SK-N-SH treated with all-trans-retinoic acid at 6 μM for 48 hours (cell line): ENCODE data around the gene DTNBP1.

ENCODE experiments used
- CREB5 ChIP-seq: fragments of 250-450 bp; sonication (Bioruptor Pico); IDR thresholded peaks from 2 replicates; pipeline ENCODE4 v1.5.1; 2020; ENCODE audit warnings: low read depth, mild to moderate bottlenecking, moderate library complexity
- TCF4 ChIP-seq: fragments of 250-450 bp; sonication (Bioruptor Pico); IDR thresholded peaks from 2 replicates; pipeline ENCODE4 v1.8.0; 2021; ENCODE audit warnings: mild to moderate bottlenecking, moderate library complexity, borderline replicate concordance
- ZFP30 ChIP-seq: fragments of 450-650 bp; formaldehyde crosslinking; IDR thresholded peaks from 2 replicates; pipeline ENCODE4 v1.5.0; 2022; ENCODE audit warnings: mild to moderate bottlenecking, moderate library complexity
- ZNF70 ChIP-seq: fragments of 450-650 bp; formaldehyde crosslinking; IDR thresholded peaks from 2 replicates; pipeline ENCODE4 v1.5.0; 2020; ENCODE audit warnings: mild to moderate bottlenecking, moderate library complexity

DNA sequence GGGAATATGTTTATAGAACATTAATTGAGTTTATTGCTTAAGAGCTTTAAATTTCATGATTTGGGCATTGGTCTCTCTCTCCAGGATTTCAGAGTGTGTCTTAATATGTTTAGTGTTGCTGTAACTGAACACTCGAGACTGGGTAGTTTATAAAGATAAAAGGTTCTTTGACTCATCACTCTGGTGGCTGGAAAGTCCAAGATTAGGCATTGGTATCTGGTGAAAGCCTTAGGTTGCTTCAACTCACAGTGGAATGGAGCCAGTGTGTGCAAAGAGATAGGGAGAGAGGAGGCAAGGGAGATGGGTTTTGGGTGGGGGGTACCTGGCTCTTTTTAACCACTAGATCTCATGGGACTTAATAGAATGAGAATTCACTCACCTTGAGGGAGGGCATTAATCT is 35.6 kb upstream of the DTNBP1 start:
- no peak for TF ChIP-seq TCF4 (CRISPR knock-in tag)
- no peak for TF ChIP-seq CREB5 (CRISPR knock-in tag)
- no peak for TF ChIP-seq ZNF70 (CRISPR knock-in tag)
- TF ChIP-seq ZFP30 (CRISPR knock-in tag), result no peak
